ENCODE results near the gene MAPKAPK2. TPM values are rescaled to one million over a fixed set of nuclear protein-coding genes. Genes with fewer than 3 reads are reported as not detected.

Gene MAPKAPK2
- total RNA-seq, 1 experiment from 2014 or later, result 72.4 TPM

DNA sequence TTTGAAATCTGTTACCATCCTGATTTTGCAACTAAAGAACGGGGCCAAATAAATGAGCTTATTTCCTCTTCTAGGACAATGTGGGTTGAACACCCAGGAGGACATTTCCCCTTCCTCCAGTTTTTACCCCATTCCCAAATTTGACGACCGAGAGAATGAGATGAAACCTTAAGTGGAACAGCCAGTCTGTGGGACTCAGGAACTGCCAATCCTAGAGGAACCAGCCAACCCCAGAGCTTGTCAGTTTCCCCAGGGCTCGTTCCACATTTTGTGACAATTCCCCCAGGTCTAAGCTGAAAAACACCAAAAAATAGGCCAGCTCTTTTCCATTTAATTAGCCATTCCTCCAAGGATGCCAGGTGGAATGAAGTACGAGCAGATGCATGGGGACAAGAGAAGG, 21.3 kb upstream of the MAPKAPK2 start:
- ChIA-PET POLR2A (interaction anchor here (0.6 kb wide), 1 partner anchor 163 kb away, joined by 4 read pairs; no protein-coding TSS in a partner anchor), CTCF (interaction anchor here (0.6 to 4.1 kb wide), 9 partner anchors 10 to 249 kb away, joined by 3 to 32 read pairs (median 4); partner anchors contain the start of genes DYRK3 and IKBKE)
- no peak overlapping the region for H3K27ac ChIP-seq (ENCODE audit: low read length)
- no peaks in the 10 kb centered on the region for H3K36me3 ChIP-seq (ENCODE audit: control insufficient read depth, insufficient read depth, low read length)
- no peak for ATAC-seq
- no peaks in the 10 kb centered on the region for H3K9me3 ChIP-seq (ENCODE audit: control insufficient read depth, insufficient read depth, low read depth, low read length)
- H3K27me3 ChIP-seq (ENCODE audit: control insufficient read depth, insufficient read depth, low read length), result peaks cover 11% of the 10 kb centered on the region; the same call in 1 of the 2 replicates
- no TSS peak for BruUV-seq (replicated peaks)
- DNase-seq (ENCODE audit: low read depth, low spot score), result no peak
- no peak overlapping the region for H3K4me3 ChIP-seq (ENCODE audit: low read depth in 2 of 2, low read length in 2 of 2)
- TF ChIP-seq SIN3A (IDR thresholded peaks at IDR 0.05; ENCODE audit: borderline replicate concordance, insufficient read depth, low read depth, low read length), result no peak
- no peak for TF ChIP-seq POLR2AphosphoS5 (IDR thresholded peaks at IDR 0.05; ENCODE audit: low read depth, low read length)
- no peak for TF ChIP-seq TCF7L2 (IDR thresholded peaks at IDR 0.05; ENCODE audit: low read depth, low read length)
- in situ Hi-C loops (cut with HindIII; ENCODE audit: low pct_unique_long_range_greater_than_20kb, low sequenced_read_pairs) (no loop called here), intact Hi-C loops (cut with micrococcal nuclease; ENCODE audit: unreplicated experiment) (no loop called here)
- H3K4me1 ChIP-seq (ENCODE audit: control insufficient read depth, insufficient read depth, low read length), result no peaks in the 10 kb centered on the region

DNA sequence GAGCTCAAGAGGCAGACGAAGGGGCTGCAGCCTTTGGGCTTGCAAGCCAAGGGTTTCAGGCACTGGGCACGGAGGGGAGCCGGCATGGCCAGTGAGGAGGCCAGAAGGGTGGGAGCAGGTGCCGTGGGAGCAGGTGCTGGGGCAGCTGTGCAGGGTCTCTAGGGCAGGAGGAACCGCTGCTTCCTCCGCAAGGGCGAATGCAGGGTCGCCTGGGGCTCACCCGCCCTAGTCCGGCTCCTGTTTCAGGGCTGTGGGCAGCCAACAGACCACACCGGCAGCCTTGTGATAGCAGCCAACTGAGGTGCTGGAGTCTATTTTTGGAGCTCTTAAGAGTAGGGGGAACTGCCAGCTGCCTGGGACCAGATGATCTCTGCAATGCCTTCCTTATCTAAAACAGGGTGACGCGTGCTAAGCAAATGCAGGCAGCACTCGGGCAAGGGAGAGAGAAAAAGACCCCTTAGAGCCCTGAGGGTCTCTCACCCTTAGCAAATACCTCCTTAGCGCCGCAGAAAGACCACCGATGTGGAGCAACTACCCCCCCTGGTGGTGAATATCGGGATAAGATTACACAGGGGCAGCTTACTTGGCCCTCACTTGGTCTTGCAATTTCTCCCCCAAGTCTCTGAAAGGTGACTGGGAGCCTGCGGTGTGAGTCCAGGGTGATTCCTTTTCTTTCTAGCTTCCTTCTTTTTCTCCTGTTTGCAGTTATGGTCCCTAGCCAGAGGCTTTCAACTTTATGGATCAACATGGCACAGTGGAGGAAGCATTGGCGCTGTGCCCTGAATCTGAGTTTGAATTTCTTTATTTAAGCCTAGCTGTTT, 20.7 kb upstream of the MAPKAPK2 start:
- no TSS peak for BruUV-seq (replicated peaks)
- TF ChIP-seq, protein P1, sequence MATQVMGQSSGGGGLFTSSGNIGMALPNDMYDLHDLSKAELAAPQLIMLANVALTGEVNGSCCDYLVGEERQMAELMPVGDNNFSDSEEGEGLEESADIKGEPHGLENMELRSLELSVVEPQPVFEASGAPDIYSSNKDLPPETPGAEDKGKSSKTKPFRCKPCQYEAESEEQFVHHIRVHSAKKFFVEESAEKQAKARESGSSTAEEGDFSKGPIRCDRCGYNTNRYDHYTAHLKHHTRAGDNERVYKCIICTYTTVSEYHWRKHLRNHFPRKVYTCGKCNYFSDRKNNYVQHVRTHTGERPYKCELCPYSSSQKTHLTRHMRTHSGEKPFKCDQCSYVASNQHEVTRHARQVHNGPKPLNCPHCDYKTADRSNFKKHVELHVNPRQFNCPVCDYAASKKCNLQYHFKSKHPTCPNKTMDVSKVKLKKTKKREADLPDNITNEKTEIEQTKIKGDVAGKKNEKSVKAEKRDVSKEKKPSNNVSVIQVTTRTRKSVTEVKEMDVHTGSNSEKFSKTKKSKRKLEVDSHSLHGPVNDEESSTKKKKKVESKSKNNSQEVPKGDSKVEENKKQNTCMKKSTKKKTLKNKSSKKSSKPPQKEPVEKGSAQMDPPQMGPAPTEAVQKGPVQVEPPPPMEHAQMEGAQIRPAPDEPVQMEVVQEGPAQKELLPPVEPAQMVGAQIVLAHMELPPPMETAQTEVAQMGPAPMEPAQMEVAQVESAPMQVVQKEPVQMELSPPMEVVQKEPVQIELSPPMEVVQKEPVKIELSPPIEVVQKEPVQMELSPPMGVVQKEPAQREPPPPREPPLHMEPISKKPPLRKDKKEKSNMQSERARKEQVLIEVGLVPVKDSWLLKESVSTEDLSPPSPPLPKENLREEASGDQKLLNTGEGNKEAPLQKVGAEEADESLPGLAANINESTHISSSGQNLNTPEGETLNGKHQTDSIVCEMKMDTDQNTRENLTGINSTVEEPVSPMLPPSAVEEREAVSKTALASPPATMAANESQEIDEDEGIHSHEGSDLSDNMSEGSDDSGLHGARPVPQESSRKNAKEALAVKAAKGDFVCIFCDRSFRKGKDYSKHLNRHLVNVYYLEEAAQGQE (IDR thresholded peaks at IDR 0.05; ENCODE audit: insufficient read depth in 1 of 2, low read depth in 2 of 2, low read length in 1 of 2), result no peak
- TF ChIP-seq SIN3A (IDR thresholded peaks at IDR 0.05; ENCODE audit: borderline replicate concordance, insufficient read depth, low read depth, low read length) (no peak), TCF7L2 (IDR thresholded peaks at IDR 0.05; ENCODE audit: low read depth, low read length) (no peak), POLR2AphosphoS5 (IDR thresholded peaks at IDR 0.05; ENCODE audit: low read depth, low read length) (no peak)
- TF ChIP-seq, protein P2, sequence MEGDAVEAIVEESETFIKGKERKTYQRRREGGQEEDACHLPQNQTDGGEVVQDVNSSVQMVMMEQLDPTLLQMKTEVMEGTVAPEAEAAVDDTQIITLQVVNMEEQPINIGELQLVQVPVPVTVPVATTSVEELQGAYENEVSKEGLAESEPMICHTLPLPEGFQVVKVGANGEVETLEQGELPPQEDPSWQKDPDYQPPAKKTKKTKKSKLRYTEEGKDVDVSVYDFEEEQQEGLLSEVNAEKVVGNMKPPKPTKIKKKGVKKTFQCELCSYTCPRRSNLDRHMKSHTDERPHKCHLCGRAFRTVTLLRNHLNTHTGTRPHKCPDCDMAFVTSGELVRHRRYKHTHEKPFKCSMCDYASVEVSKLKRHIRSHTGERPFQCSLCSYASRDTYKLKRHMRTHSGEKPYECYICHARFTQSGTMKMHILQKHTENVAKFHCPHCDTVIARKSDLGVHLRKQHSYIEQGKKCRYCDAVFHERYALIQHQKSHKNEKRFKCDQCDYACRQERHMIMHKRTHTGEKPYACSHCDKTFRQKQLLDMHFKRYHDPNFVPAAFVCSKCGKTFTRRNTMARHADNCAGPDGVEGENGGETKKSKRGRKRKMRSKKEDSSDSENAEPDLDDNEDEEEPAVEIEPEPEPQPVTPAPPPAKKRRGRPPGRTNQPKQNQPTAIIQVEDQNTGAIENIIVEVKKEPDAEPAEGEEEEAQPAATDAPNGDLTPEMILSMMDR (IDR thresholded peaks at IDR 0.05), result peak; percentile 90
- Histone ChIP-seq H3K36me3 (ENCODE audit: control insufficient read depth, insufficient read depth, low read length) (no peaks in the 10 kb centered on the region), H3K27me3 (ENCODE audit: control insufficient read depth, insufficient read depth, low read length) (peaks cover 11% of the 10 kb centered on the region; the same call in 1 of the 2 replicates), H3K27ac (ENCODE audit: low read length) (no peak overlapping the region), H3K4me3 (ENCODE audit: low read depth in 2 of 2, low read length in 2 of 2) (no peak overlapping the region), H3K4me1 (ENCODE audit: control insufficient read depth, insufficient read depth, low read length) (no peaks in the 10 kb centered on the region), H3K9me3 (ENCODE audit: control insufficient read depth, insufficient read depth, low read depth, low read length) (no peaks in the 10 kb centered on the region)
- in situ Hi-C loops (cut with HindIII; ENCODE audit: low pct_unique_long_range_greater_than_20kb, low sequenced_read_pairs) (no loop called here), intact Hi-C loops (cut with micrococcal nuclease; ENCODE audit: unreplicated experiment) (loop anchor here (1.0 to 2.0 kb wide), 2 partner anchors 30 to 57 kb away; no protein-coding TSS in a partner anchor)
- ATAC-seq, result peak; percentile 86
- peak; percentile 54 for DNase-seq (ENCODE audit: low read depth, low spot score)
- CTCF ChIA-PET, result interaction anchor here (0.6 to 4.1 kb wide), 12 partner anchors 10 to 318 kb away, joined by 3 to 32 read pairs (median 4); partner anchors contain the start of genes DYRK3 and IKBKE
- POLR2A ChIA-PET, result interaction anchor here (0.5 to 1.3 kb wide), 4 partner anchors 25 to 162 kb away, joined by 4 to 10 read pairs (median 5); no protein-coding TSS in a partner anchor
